HUES64 (cell line): ENCODE measurements around the gene IMPA2.
"Not testable (repeated sequence)": the region's sequence is repeated elsewhere in the genome, so short reads cannot be mapped to it uniquely, and the experiment has no call there.

Source experiments
- H3K27ac ChIP-seq: 2 replicates; pipeline ENCODE4 v1.7.0; 2013; ENCODE audit warnings: low read depth, low read length, inconsistent platforms
- H3K27me3 ChIP-seq: 2 replicates; pipeline ENCODE4 v1.6.1; 2013; ENCODE audit warnings: mild to moderate bottlenecking, low read length; ENCODE audit not compliant: insufficient read depth
- H3K36me3 ChIP-seq: 2 replicates; pipeline ENCODE4 v1.6.1; 2013; ENCODE audit warnings: mild to moderate bottlenecking, low read length; ENCODE audit not compliant: insufficient read depth
- H3K4me1 ChIP-seq: 2 replicates; pipeline ENCODE4 v1.6.1; 2013; ENCODE audit warnings: mild to moderate bottlenecking, low read length, moderate library complexity; ENCODE audit not compliant: insufficient read depth
- H3K4me3 ChIP-seq: 2 replicates; pipeline ENCODE4 v1.5.1; 2013; ENCODE audit warnings: mild to moderate bottlenecking, low read length, moderate library complexity
- H3K9ac ChIP-seq: 2 replicates; pipeline ENCODE4 v1.6.1; 2013; ENCODE audit warnings: mild to moderate bottlenecking, low read depth, low read length
- H3K9me3 ChIP-seq: 2 replicates; pipeline ENCODE4 v1.6.1; 2013; ENCODE audit warnings: low read depth, low read length; ENCODE audit not compliant: insufficient read depth
- WGBS: fragments of 150-250, 120-280 bp; methylation state at CpG from one replicate; pipeline ENCODE4 v1.1.7; 2013; ENCODE audit warnings: missing lambda C conversion rate; 5-methylcytosine and 5-hydroxymethylcytosine counted together

The IMPA2 gene

GRCh38 chr18:11963991-11964484 lies 17.3 kb upstream of the IMPA2 start:
- H3K9me3 ChIP-seq = no peaks in the 10 kb centered on the region
- H3K27ac ChIP-seq = no peak overlapping the region
- no peaks in the 10 kb centered on the region for H3K36me3 ChIP-seq
- H3K9ac ChIP-seq = no peak overlapping the region
- no peaks in the 10 kb centered on the region for H3K4me1 ChIP-seq
- no peak overlapping the region for H3K4me3 ChIP-seq
- 50% methylated on average over 3 of the region's 3 CpGs for WGBS
- H3K27me3 ChIP-seq = no peaks in the 10 kb centered on the region

GRCh38 chr18:11969904-11970835 lies 11.1 kb upstream of the IMPA2 start:
- Histone ChIP-seq H3K27ac (no peak overlapping the region), H3K36me3 (no peaks in the 10 kb centered on the region), H3K9me3 (no peaks in the 10 kb centered on the region), H3K4me1 (no peaks in the 10 kb centered on the region), H3K4me3 (no peak overlapping the region), H3K9ac (no peak overlapping the region), H3K27me3 (no peaks in the 10 kb centered on the region)
- 92% methylated on average over 9 of the region's 9 CpGs for WGBS

GRCh38 chr18:11970836-11971226 lies 10.5 kb upstream of the IMPA2 start:
- WGBS = 96% methylated on average over 8 of the region's 8 CpGs

GRCh38 chr18:11972371-11973174 lies 8.7 kb upstream of the IMPA2 start:
- H3K9me3 ChIP-seq = no peaks in the 10 kb centered on the region
- no peaks in the 10 kb centered on the region for H3K27me3 ChIP-seq
- no peaks in the 10 kb centered on the region for H3K36me3 ChIP-seq
- H3K27ac ChIP-seq = no peak overlapping the region
- no peak overlapping the region for H3K9ac ChIP-seq
- no peaks in the 10 kb centered on the region for H3K4me1 ChIP-seq
- no peak overlapping the region for H3K4me3 ChIP-seq
- 92% methylated on average over 35 of the region's 35 CpGs for WGBS

More at GRCh38 chr18:11970836-11971226, 10.5 kb upstream of the IMPA2 start:
- H3K9me3 ChIP-seq, H3K9ac ChIP-seq, H3K4me3 ChIP-seq, H3K27me3 ChIP-seq, H3K4me1 ChIP-seq, H3K27ac ChIP-seq, H3K36me3 ChIP-seq: not testable (repeated sequence)

GRCh38 chr18:11974741-11975325 lies 6.5 kb upstream of the IMPA2 start:
- Histone ChIP-seq H3K4me1 (peaks cover 7% of the 10 kb centered on the region), H3K36me3 (no peaks in the 10 kb centered on the region), H3K9ac (no peak overlapping the region), H3K27ac (no peak overlapping the region), H3K27me3 (no peaks in the 10 kb centered on the region), H3K9me3 (no peaks in the 10 kb centered on the region), H3K4me3 (no peak overlapping the region)
- WGBS = 92% methylated on average over 5 of the region's 5 CpGs

GRCh38 chr18:11975723-11976122 lies 5.6 kb upstream of the IMPA2 start:
- no peak overlapping the region for H3K4me3 ChIP-seq
- no peak overlapping the region for H3K27ac ChIP-seq
- no peaks in the 10 kb centered on the region for H3K27me3 ChIP-seq
- H3K9ac ChIP-seq = no peak overlapping the region
- no peaks in the 10 kb centered on the region for H3K9me3 ChIP-seq
- H3K4me1 ChIP-seq = peaks cover 12% of the 10 kb centered on the region
- WGBS = 78% methylated on average over 1 of the region's 2 CpGs
- no peaks in the 10 kb centered on the region for H3K36me3 ChIP-seq

GRCh38 chr18:11976315-11977152 lies 4.8 kb upstream of the IMPA2 start:
- Histone ChIP-seq H3K27ac (no peak overlapping the region), H3K4me3 (no peak overlapping the region), H3K27me3 (no peaks in the 10 kb centered on the region), H3K4me1 (peaks cover 12% of the 10 kb centered on the region), H3K9me3 (no peaks in the 10 kb centered on the region), H3K36me3 (no peaks in the 10 kb centered on the region), H3K9ac (no peak overlapping the region)
- WGBS = 92% methylated on average over 13 of the region's 13 CpGs

GRCh38 chr18:11977153-11977466 lies 4.2 kb upstream of the IMPA2 start:
- Histone ChIP-seq H3K9me3 (no peaks in the 10 kb centered on the region), H3K9ac (no peak overlapping the region), H3K27ac (no peak overlapping the region), H3K4me3 (no peak overlapping the region), H3K4me1 (peaks cover 12% of the 10 kb centered on the region), H3K27me3 (no peaks in the 10 kb centered on the region), H3K36me3 (no peaks in the 10 kb centered on the region)
- WGBS = 75% methylated on average over 2 of the region's 3 CpGs

GRCh38 chr18:11978956-11979355 lies 2.4 kb upstream of the IMPA2 start:
- Histone ChIP-seq H3K27ac (no peak overlapping the region), H3K36me3 (no peaks in the 10 kb centered on the region; the same call in 1 of the 2 replicates), H3K9ac (no peak overlapping the region), H3K9me3 (no peaks in the 10 kb centered on the region), H3K27me3 (no peaks in the 10 kb centered on the region), H3K4me1 (peaks cover 26% of the 10 kb centered on the region), H3K4me3 (no peak overlapping the region)
- 81% methylated on average over 4 of the region's 4 CpGs for WGBS

- peak overlapping the region; percentile 90 for H3K9ac ChIP-seq
- H3K4me3 ChIP-seq = peak overlapping the region; percentile 63
- H3K36me3 ChIP-seq = no peaks in the 10 kb centered on the region; the same call in 1 of the 2 replicates
- H3K9me3 ChIP-seq = no peaks in the 10 kb centered on the region
- WGBS = 16% methylated on average over 11 of the region's 11 CpGs
- peaks cover 29% of the 10 kb centered on the region for H3K4me1 ChIP-seq
- H3K27ac ChIP-seq = peak overlapping the region; percentile 98
- no peaks in the 10 kb centered on the region for H3K27me3 ChIP-seq
These were observed 1.2 kb upstream of the IMPA2 start for GRCh38 chr18:11980163-11980493.
